Lung microvascular endothelial cell (primary cell): ENCODE measurements around the gene APOL1. TPM values are rescaled to one million over a fixed set of nuclear protein-coding genes. Genes with fewer than 3 reads are reported as not detected.
"Not testable (repeated sequence)": the region's sequence is repeated elsewhere in the genome, so short reads cannot be mapped to it uniquely, and the experiment has no call there.

ENCODE experiments used
- DNase-seq, 2 donors: peaks; one replicate each; pipeline versions ENCODE4 v3.0.0 to v3.0.0-alpha.2; 2010; ENCODE audit warnings: low read depth in 2 of 2
- total RNA-seq: library from RNA; depleted of rRNA; stranded (reverse); fragments of >200 nt; gene quantifications from 2 replicates; pipeline ENCODE4 v1.2.1, GENCODE V29; 2014

APOL1 gene
- total RNA-seq, 1 donor from 2014 or later = 5.8 TPM

GRCh38 chr22:36225333-36225922, 27.5 kb upstream of the APOL1 start:
- no peak for DNase-seq

DNA sequence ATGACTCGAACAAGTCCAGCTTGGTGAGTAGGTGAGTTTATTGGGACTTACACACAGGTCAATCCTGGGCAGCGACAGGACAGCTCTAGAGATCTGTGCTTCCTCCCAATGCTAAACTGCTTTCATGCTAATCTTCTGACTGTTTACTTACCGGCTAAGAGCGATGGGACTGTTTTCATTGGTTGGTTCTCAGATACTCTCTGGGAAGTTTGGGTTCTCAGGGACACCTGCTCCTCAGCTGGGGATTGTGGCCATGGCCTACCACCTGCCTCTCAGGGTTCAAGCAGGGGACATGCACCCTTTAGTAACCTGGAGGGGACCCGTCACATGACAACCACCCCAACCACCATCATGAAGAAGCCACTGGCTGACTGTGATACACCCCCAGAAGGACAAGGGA, 26.7 kb upstream of the APOL1 start:
- DNase-seq = no peak

- DNase-seq = no peak
These were observed 25.5 kb upstream of the APOL1 start for GRCh38 chr22:36227396-36227795.

DNA sequence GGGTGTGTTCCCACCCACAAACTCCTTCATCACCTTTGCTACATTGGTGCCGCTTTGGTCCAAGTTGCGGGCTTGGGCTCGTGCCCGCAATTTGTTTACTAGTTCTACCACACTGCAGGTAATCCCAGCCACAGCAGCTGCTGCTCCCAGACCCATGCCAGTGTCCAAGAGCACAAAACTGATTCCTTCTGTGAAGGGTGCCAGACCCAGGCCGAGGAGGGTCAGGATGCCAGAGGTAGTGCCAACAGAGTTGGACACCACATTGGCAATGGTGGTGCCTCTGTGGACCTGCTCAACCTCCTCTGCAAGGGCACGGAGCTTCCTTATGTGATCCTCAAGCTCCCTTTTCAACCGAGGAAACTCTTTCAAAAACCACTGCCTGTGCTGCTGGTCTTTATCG, 25.1 kb upstream of the APOL1 start:
- DNase-seq = no peak

GRCh38 chr22:36228369-36228768, 24.6 kb upstream of the APOL1 start:
- DNase-seq = not testable (repeated sequence)

GRCh38 chr22:36228944-36229343, 24.0 kb upstream of the APOL1 start:
- DNase-seq = no peak

DNA sequence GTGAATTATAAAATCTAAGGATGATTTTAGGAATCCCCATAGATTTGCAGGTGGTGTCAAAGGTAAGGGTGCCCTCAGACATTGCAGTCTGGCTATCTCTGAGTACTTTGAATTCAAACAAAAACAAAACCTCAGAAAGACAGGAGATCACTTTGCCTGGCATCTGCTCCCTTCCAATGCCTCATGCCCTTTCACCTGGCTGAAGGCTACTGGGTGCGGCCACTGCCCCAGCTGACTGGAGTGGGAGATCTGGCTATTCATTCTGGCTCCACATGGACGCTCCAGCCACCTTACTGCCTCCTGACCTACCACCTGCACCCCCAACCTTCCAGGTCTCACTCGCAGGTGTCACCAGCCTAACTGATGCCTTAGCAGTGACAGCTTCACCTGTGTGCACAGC, 23.3 kb upstream of the APOL1 start:
- DNase-seq = not testable (repeated sequence)

DNA sequence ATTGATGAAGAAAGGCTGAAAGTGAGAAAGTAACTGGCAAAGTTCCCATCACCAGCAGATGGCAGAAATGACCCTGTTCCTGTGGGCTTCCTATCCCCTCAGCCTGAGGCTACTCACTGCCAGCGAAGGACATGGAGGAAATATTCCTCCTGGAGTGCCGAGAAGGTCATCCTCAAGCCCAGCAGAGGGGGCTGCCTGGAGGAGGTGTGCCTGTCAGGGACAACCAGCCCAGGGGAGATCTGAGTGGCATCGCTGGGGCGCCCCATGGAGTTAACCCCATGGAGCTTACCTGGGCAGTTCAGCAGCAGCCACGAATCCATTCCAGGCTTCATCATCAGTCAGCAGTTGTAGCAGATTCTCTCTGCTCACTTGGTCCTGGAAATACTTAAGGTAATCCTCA, 21.9 kb upstream of the APOL1 start:
- not testable (repeated sequence) for DNase-seq

DNA sequence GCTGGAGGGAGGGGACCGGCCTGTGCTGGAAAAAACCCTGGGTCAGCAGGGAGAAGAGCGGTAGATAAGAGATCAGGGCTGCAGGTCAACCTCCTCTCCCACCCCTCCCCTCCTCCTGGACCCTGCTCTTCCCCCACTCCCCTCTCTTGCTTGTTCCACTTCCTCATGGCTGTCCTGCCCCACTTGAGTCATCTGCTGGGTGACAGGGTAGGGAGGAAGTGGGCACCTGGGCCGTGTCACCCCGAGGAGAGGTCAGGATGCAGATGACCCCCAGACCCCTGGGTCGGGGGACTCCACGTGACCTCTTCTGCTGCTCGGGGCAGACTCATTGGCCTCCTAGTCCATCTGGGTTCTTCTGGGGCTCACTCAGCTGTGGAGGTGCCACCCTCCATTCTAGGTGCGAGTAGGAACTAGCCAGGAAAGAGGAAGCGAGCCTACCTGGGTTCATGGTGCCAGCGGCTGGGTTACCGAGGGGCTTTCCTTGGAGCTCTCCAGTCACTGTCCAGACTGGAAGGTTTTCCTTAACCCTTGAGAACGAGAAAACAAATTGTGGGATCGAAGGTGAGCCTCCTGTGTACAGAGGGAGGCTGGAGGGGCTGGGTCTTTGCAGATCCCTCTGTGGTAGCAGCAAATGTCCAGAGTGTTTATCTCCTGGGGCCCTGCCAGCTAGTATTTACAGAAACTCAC, 20.1 kb upstream of the APOL1 start:
- DNase-seq = no peak

GRCh38 chr22:36233796-36234195, 19.1 kb upstream of the APOL1 start:
- no peak for DNase-seq

DNA sequence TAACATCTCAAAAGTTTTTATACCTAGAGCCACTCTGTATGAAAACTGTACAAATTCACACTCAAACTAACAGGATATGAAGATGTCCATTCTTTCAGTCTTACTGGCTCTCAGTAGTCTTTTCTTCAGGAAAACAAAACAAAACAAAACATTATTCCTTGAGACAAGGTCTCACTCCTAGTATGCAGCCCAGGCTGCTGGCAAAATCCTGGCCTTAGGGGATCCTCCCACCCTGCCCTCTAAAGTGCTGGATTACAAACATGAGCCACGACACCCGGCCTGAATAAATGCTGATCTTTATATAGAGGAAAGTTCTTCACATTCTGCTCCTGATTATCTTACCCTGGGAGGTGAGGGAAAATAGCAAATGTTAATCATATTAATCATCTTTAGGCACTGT, 18.7 kb upstream of the APOL1 start:
- DNase-seq = no peak

DNA sequence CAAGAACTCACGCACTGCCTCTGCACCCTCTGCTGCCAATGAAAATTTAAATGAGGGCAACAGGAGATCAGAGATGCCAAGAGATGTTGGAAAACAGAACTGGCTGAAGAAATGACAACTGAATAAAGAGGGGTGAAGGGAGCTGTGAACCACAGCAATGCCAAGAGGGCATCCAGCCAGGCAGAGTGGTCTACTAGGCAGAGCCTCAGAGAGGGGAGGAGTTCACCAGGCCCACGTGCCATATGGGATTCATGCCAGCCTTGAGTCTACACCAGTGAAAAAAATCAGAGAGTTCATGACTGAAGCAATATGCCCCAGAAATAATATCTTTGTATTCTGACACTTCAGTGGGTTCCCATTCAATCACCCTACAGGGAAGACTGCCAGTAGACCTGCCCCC, 18.0 kb upstream of the APOL1 start:
- DNase-seq = peak in 1 of 2 donors; percentile 16

- DNase-seq = no peak
These were observed 17.3 kb upstream of the APOL1 start for GRCh38 chr22:36235585-36235984.

DNA sequence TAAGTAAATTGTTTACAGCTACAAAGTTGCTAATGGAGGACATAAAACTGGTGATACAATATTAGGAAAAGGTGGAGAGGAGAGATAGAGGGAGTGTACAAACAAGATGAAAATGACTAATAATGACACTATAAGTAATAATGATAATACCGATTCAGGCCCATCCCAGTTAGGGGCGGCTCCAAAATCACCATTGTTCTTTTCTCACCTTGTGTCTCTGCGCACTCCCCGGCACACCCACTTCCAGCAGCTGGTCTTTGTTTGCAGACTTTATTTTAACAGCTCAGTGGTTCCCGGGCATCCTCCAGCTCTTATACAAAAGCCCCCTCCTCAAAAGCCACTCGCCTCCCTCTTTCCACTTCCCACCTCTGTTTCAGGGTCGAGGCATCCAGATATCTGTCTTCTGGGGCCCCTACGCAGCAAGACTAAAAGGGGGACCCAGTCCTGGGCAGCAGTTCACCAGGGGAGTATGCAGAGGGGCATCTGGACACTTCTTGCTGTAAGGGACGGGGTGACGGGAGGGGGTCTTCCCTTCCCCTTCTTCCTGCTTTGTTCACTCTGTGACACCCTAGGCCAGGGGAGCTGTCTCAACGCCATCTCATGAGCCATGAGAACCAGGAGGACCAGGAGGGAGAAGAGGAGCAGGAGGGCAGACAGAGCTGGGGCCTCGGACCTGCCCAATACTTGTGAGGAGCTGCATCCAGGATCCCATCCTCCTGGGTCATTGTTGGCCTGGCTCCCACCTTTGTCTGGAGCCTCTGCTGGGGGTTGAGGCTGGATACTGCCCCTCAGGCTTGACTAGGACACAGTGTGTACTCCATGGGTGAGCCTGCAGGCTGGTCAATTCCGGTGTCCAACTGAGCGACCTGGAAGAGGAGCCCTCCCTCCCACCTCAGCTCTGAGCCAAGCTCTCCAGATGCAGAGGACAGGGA, 16.3 kb upstream of the APOL1 start:
- DNase-seq = no peak

DNA sequence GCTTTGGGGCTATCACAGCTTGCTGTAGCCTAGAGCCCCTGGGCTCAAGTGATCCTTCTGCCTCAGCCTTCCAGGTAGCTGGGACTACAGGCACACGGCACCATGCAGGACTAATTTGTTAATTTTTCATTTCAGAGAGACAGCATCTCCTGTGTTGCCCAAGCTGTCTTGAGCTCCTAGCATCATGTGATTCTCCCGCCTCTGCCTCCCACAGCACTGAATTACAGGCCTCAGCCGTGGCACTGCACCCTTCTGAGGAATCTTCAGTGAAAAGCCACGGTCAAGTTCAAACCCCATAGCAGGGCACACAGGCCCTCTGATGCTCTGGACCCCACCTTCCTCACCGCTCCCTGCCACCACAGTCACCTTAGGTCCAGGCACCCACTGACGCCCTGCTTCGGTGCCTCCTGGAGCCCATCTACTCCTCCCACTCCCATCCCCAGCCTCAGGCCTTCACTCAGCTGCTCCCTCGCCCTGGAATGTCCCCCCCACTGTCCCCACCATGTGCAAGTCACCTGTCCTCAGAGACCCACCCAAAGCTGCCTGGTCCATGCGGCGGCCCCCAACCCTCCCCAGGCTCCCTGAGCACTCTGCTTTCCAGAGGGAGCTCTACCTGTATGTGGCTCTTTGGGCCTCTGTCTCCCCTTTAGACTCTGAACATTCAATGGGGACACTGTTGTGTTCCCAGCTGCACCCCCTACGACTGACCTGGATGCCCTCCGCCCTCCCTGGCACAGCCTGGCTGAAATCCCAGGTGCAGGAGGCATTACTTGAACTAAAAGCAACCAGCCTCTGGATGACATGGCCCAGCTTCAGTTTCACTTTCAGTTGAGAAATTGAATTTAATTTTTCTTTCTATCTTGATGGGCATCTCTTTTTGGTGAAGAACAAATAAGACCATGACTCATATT, 15.2 kb upstream of the APOL1 start:
- peak; percentile 54 to 59 for DNase-seq

- DNase-seq = peak in 1 of 2 donors; percentile 80
These were observed 14.4 kb upstream of the APOL1 start for GRCh38 chr22:36238373-36239149.

GRCh38 chr22:36239150-36239400, 13.9 kb upstream of the APOL1 start:
- DNase-seq = no peak

- DNase-seq = peak; percentile 94 to 97
These were observed 13.3 kb upstream of the APOL1 start, which contains the start of gene APOL2 for GRCh38 chr22:36239401-36240171. Gene APOL2 (minus strand): TSS chr22:36239527. CDS start chr22:36233162, 6,365 bp downstream.

DNA sequence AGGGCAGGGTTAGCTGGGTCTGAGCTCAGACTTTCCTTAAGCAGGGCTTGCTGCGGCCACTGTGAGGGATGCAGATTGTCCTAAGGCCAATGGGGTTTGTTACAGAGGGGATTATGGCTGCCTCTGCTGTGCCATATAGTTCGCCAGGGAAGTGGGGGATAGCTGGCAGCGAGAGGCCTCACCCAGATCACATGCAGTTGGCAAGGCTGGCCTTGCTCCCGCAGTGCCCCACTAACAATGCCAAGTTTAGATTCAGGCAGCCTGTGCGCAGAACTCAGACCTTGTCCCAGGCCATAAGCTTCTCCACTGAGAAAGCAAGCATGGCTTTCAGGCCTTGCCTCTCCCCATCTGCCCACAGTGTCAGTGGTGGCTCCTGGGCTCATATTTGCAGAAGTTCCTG, 8.9 kb upstream of the APOL1 start:
- DNase-seq = no peak
